ENCODE measurements around the gene CREB1.

- TF ChIP-seq CTCF (IDR thresholded peaks at IDR 0.05; ENCODE audit: insufficient read depth, low read length) (no peak), POLR2AphosphoS5 (IDR thresholded peaks at IDR 0.05; ENCODE audit: low read depth) (no peak), REST (IDR thresholded peaks at IDR 0.05; ENCODE audit: insufficient replicate concordance, low read depth) (no peak), SPI1 (IDR thresholded peaks at IDR 0.05; ENCODE audit: borderline replicate concordance, low read depth) (no peak), GABPA (IDR thresholded peaks at IDR 0.05; ENCODE audit: low read depth) (no peak)
These were observed 99.8 kb downstream of the CREB1 start for GRCh38 chr2:207629553-207629952.
